ENCODE measurements around the gene CFL1. TPM values are rescaled to one million over a fixed set of nuclear protein-coding genes. Genes with fewer than 3 reads are reported as not detected.
A peak's percentile ranks its signal among the peaks of the same experiment; 100 is the strongest.
"Not testable (repeated sequence)": the region's sequence is repeated elsewhere in the genome, so short reads cannot be mapped to it uniquely, and the experiment has no call there.

CFL1 gene
- total RNA-seq, result 288 TPM
- long read RNA-seq, transcript CFL1-201 (4 exons, 1,234 nt), result major isoform, 425 of 440 reads
- long read RNA-seq, partial matches to known transcripts, result 0 of 440 reads
- long read RNA-seq, other reads (novel, unspliced or antisense), result 9 of 440 reads

DNA sequence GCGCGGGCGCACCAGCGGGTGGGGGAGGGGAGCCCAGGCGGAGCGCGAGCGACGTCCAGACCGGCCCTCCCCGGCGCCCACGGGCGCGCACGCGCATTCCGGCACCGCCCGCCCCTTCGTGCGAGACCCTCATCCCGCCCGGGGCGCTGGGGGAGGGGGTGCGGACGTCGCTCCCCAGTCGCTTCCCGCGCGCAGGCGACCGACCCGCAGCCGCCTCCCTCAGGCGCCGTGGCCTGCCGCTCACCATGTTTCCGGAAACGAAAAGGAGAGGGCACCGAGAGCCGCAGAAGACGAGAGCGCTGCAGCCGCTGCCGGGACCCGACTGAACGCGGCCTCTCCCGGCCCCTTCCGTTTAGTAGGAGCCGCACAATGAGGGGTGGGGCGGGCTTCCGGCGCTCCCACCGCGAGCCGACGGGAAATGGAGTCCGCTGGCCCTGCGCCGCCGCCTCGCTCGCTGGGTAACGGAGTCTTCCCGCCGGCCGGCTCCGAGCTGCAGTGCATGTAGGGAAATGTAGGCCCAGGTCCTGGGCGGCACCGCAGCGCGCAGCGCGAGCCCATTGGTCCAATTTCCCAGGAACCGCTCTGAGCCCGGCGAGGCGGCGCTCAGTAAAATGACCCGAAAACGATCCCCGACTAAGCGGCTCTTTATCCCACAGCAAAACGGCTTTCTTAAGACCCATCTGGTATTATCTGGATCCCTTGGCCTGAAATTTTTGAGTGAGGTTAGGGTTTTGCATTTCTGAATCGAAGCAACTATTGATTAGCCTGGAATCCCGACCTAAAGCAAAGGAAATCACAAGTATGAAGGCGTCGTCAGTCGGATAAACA is at the start of gene CFL1:
CFL1 (minus strand) TSS at position 328 of the 828 bp plus-strand sequence; CDS start at position 247, 81 bp downstream.
- peak; percentile 100 for DNase-seq
- intact Hi-C loops (cut with DNase I), result loop anchor here (2.0 kb wide), 1 partner anchor 31 kb away; the partner anchor contains the start of gene FIBP
- peak; percentile 80 for ATAC-seq (ENCODE audit: poor library complexity)

DNA sequence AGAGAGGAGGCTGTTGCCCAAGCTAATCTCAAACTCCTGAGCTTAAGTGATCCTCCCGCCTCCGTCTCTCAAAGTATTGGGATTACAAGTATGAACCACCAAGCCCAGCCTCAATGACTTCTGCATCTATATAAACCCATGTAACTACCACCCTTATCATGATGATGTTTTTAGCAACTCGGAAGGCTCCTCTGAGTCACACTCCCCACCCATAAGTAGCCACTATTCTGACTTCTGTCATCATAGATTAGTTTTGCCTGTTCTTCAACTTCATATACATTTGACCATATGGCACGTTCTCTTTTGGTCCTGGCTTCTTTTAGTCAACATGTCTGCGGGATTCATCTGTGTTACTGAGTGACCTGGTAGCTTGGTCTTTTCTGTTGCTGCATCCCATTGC is 48.6 kb upstream of the CFL1 start:
- intact Hi-C loops (cut with DNase I), result no loop called here
- no peak for DNase-seq
- no peak for ATAC-seq (ENCODE audit: poor library complexity)

DNA sequence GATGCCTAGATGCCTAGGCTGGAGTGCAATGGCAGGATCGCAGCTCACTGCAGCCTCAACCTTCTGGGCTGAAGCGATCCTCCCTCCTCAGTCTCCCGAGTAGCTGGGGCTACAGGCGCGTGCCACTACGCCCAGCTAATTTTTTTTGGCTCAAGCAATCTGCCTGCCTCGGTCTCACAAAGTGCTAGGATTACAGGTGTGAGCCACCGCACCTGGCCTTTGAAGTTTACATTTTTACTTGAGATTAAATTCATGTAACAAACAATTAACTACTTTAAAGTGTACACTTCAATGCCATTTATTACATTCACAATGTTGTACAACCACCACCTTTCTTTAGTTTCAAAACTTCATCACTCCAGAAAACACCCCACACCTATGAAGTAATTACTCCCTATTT is 45.7 kb upstream of the CFL1 start:
- DNase-seq (no peak), ATAC-seq (ENCODE audit: poor library complexity) (no peak)
- intact Hi-C loops (cut with DNase I), result no loop called here

DNA sequence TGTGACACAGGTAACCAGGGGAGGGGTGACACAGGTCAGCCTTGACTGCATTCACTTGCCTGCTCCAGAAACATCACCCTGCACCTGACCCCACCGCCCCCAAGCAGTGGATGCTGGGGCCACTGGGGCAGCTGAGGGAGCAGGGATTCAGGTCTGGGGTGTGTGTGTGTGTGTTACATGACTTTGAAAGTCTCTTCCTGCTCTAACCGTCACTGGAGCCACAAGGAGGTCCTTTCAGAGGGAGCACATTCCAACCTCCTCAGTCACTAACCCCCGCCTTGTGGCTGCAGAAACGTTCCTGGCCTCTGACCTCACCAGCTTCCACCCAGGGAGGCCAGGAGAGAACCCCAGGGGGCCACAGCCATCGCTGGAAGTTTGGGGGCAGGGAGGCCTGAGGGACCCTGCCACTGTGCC is 45.1 kb upstream of the CFL1 start:
- DNase-seq (no peak), ATAC-seq (ENCODE audit: poor library complexity) (no peak)
- intact Hi-C loops (cut with DNase I), result no loop called here

DNA sequence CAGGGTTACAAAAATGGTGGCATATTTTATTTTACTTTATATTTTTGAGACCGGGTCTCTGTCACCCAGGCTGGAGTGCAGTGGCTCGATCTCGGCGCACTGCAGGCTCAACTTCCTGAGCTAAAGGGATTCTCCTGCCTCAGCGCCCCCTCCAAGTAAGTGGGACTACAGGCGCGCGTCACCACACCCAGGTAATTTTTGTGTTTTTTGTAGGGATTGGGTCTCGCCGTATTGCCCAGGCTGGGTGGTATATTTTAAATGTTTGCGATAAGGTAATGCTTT is 42.9 kb upstream of the CFL1 start:
- intact Hi-C loops (cut with DNase I), result no loop called here

DNA sequence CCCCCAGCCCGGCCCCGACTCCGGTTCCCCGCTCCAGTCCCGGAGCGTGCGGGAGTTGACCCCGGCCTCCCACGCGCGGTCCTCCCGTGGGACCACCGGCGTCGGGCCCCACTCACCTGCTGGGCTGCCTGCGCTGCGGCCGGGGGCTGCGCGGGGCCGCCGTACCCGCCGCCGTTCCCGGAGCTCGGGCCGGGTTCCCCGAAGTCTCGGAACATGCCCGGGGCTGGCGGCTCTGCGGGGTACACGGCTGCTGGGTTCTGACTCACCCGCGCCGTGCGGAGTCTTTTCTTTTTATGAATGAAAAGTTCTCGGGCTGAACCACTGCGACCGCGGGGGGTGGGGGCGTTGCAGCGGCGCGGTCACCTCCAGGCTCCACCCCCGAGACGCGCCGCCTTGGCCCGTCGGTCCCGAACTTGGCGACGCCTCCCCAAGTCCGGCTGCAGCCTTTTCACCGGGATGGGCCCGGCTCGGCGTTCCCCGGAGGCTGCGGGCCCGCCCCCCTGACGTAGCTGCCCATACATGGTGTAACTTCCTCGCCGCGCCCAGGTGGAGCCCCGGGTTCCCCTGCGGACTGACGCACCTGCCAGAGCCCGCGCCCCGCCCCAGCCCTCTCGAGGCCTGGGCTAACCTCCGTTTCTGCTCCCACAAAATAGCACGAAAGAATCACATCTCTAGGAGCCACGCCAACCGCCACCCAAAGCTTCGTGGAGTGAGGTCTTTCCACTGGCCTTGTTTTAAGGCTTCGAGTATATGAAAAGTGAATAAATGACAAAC is 42.3 kb upstream of the CFL1 start, which contains the start of gene FOSL1:
FOSL1 (minus strand) TSS at position 264 of the 774 bp plus-strand sequence; CDS start at position 215, 49 bp downstream.
- ATAC-seq (ENCODE audit: poor library complexity) (peak; percentile 94), DNase-seq (peak; percentile 91)
- intact Hi-C loops (cut with DNase I), result no loop called here

More for the DNA sequence above, 42.9 kb upstream of the CFL1 start:
- no peak for DNase-seq
- no peak for ATAC-seq (ENCODE audit: poor library complexity)

DNA sequence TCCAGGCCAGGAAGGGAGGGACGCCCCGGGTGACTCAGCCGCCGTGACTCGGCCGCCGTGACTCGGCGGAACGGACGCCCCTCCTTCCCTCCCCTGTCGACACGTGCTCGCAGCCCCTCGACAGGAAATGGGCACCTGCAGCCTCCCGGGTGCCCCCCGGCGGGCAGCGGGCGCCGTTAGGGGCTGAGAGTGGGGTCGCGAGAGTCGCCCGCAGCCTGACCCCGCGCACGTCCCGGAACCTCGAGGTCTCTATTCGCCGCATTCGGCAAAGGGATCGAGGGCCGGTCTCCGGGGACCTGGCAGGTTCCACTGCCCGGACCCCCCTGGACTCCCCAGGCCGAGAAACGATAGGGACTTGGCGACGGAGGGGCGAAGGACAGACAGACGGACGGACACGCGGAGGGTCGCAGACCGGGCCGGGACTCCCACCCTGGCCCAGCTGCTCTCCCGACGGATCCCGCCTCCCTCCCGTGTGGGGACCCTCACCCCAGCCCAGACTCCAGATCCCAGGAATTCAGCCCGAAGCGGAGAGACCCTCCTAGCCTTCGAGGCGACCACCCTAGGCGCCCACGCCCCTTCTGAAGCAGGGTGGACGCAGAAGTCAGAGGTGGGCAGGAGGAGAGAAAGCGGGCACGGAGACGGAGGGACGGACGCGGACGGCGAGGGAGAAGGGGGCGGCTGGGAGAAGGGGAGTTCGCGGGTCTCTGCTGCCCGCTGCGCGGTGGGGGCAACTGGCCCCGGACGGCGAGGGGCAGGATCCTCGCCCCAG is 41.6 kb upstream of the CFL1 start:
- intact Hi-C loops (cut with DNase I), result no loop called here
- DNase-seq (peak; percentile 64), ATAC-seq (ENCODE audit: poor library complexity) (peak; percentile 44)

DNA sequence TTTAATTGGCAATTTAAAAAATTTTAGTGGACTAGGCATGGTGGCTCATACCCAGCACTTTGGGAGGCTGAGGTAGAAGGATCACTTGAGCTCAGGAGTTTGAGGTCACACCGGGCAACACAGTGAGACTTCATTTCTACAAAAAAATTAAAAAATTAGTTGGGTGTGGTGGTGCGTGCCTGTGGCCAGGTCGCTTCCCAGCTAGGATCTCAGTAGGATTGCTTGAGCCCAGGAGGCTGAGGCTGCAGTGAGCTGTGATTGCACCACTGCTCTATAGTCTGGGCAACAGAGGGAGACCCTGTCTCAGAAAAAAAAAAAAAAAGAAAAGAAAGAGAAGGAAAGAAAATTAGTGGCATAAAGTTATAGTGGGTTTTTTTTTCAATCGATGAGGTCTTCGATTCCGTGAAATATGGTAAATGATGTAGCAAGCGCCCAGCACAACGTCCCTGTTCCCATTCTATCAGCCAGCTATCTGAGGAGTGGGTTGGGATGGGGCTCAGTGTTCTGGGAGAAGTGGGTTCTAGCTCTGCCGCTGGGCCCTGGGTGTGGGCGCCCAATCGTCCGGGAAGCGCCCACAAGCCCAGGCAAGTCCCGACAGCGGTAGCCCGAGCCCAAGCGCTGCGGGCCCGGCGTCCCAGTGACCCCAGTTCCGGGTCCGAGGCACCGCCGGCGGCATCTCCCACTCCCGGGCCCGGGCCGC is 40.8 kb upstream of the CFL1 start:
- no peak for ATAC-seq (ENCODE audit: poor library complexity)
- DNase-seq, result no peak
- intact Hi-C loops (cut with DNase I), result no loop called here

DNA sequence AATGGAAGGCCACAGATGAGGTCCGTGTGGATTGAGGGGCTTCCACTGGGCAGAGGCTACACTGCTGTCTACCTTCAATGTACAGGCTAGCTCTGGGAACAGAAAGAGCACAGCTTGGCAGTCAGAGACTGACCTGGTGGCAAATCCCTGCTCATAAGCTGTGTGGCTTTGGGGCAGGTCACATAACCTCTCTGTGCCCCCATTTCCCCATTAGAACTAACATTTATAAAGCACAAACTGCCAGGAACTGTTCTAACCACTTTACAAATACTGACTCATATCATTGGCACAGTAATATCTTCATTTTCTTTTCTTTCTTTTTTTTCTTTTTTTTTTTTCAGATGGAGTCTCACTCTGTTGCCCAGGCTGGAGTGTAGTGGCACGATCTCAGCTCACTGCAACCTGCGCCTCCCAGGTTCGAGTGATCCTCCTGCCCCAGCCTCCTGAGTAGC is 39.1 kb upstream of the CFL1 start:
- DNase-seq, result no peak
- intact Hi-C loops (cut with DNase I), result no loop called here
- no peak for ATAC-seq (ENCODE audit: poor library complexity)

DNA sequence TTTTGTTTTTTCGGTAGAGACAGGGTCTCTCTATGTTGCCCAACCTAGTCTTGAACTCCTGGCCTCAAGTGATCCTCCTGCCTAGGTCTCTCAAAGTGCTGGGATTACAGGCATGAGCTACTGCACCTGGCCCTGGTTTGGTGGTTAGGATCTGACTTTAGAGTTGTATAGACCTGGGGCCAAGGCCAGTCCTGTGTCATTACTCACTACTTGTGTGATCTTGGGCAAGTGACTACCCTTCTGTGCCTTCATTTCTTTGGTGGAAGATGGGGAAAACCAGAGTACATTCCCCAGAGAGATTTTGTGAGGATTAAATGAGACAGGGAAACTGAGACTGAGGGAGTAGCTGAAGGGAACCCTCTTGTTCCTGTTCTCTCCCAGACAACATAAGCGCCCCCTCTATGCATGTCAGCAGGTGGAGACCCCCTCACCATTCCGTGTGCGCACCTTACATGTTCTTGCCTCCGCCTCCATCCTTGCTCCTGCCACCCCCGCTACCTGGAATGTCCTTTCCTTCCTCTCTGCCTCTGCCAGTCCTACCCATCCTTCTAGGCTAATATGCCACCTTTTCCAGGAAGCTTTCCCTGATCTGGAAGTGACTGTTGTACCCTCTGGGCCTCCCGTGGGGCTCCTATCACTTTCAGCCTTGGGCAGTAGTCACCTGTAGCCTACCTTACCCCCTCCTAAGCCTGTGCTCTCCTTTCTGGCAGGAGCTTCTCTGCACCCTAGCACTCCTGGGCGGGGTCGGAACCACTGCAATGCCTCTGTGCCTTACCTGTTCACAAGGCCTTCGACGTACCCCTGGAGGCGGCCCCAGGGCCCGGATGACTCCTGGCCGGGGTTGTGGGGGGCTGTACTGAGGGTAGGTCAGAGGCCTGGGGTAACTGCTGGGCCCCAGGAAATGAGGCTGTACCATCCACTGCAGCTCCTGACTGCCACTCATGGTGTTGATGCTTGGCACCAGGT is 38.3 kb upstream of the CFL1 start:
- ATAC-seq (ENCODE audit: poor library complexity) (no peak), DNase-seq (no peak)
- intact Hi-C loops (cut with DNase I), result no loop called here

DNA sequence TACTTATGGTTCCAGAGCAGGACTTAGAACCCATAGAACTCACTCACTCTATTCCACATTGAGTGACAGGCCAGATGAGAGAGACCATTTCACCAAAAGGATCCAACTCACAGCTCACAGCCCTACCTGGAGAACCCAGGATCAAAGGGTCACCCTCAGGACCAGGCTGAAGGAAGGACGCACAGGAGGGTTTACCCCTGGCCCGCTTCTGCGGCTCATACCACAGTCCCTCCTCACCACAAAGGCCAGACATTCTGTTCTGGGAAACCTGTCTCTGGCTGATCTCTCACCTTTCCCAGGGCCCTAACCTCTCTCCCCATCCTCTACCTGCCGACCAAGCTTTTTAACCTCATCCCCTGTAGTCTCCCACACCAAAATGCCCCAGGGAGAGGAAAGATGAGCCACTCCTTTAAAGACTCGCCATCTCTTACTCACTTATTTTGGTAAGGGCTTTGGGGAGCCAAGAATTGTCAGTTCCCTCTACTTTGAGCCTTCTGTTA is 37.6 kb upstream of the CFL1 start:
- ATAC-seq (ENCODE audit: poor library complexity), result no peak
- DNase-seq, result no peak
- intact Hi-C loops (cut with DNase I), result no loop called here

DNA sequence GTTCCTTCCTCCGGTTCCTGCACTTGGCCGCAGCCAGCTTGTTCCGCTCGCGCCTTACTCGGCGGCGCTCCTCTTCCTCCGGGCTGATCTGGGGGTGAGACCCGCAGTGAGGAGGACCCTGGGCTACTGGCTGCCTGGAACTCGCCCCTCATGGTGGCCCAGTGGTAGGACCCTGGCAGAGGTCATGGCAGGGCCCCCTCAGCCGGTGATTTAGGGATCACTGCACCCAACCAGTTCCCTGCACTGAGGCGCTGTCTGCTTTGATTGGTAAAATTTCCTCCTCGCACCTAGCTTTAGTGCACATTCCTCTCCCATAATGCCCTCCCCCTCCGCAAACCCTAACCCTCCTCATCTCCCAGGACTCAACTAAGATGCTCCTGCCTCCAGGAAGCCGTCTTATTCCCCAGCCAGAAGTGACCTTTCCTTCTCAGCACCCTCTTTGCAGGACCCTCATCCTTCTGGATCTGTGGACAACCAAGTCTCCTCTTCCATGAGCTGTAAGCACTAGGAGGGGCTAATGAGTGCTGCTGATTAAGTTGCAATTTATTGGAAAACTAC is 36.1 kb upstream of the CFL1 start:
- ATAC-seq (ENCODE audit: poor library complexity), result no peak
- intact Hi-C loops (cut with DNase I), result no loop called here
- DNase-seq, result peak; percentile 79

DNA sequence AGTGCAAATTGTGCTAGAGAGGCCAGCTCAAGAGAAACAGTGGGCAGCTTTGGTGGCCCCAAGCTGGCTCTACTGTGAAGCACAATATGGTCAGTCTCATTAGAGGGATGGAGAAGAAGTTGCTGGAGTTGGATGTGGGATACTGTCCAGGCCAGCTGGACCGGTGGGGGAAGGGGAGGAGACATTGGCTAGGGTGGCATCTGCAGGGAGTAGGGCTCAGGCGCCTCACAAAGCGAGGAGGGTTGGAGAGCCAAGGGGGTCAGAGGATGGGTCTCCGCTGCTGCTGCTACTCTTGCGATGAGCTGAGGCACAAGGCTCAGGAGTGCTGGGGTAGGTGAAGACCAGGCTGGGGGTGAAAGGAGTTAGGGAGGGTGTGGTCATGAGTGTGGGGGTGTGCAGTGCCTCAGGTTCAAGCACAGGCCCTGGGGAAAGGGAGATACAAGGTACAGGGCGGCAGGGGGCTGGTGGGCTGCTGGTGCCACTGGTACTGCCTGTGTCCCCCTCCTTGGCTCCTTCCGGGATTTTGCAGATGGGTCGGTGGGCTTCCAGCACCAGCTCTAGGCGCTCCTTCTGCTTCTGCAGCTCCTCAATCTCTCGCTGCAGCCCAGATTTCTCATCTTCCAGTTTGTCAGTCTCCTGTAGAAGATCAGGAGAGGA is 34.8 kb upstream of the CFL1 start:
- no peak for DNase-seq
- intact Hi-C loops (cut with DNase I), result no loop called here
- no peak for ATAC-seq (ENCODE audit: poor library complexity)

DNA sequence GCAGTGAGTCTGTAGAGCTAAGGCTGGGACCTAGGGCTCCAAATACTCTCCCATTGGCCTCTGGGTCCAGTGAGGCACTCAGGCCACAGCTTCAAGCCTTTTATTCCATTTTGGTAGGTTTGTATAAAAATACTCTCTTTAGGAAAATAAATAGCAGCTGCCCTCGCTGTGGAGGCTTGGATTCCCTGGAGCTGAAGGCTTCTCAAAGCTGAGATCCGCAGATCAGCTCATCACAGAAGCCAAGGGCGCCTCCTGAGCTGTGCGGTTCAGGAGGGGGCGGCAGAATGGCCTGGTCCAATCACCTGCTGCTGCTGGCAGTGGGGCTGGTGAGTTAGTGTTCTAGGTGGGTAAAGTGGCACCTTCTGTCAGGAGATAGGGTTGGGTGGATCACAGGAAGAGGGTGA is 34.2 kb upstream of the CFL1 start:
- ATAC-seq (ENCODE audit: poor library complexity); intact Hi-C loops (cut with DNase I); DNase-seq: not testable (repeated sequence)

DNA sequence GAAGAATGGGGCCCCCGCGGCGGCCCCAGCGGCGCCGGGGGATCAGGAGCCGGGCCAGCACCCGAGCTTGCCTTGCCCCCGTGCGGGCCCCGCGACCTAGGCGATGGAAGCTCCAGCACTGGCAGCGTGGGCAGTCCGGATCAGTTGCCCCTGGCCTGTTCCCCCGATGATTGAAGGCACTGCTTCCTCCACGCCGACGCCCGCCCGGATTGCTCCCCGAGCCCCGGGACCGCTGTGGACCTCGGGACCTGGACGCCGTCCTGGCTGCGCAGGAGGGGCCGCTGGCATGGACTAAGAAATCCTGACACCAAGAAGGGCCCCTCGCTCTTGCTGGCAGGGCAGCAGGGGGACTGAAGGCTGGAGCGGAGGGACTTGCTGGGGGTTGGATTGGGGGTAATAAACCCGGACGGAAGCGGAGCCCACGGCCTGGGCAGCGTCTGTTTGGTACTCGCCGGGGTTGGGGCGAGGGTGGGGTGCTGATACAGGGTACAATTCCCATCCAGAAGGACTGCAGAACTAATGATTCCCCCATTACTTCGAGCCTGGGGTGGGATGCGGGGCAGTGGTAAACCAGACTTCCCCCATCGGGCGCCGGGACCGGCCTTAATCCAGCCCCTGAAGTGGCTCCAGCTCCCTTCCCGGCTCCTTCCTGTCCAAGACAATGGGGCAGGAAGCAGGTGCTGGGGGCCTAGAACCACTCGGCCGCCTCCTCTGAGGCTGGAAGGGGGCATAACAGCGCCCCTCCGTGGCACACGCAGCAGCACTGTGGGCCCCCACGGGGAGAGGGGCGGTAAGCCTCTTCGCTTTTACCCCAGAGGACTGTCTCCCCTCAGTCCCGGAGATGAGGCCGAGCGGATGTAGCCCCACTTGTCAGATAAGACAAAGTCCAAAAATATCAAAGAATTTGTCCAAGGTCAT is 33.5 kb upstream of the CFL1 start:
- intact Hi-C loops (cut with DNase I), result no loop called here
- ATAC-seq (ENCODE audit: poor library complexity) (no peak), DNase-seq (peak; percentile 69)
